Natural killer cell (primary cell): ENCODE measurements around the gene ITGB5. TPM values are rescaled to one million over a fixed set of nuclear protein-coding genes. Genes with fewer than 3 reads are reported as not detected.

ENCODE experiments used
- ATAC-seq, 3 donors: fragments of 150-1000 bp in 2 of 3; fragments of 200-7000 bp in 1 of 3; cut with Tn5 transposase; 1 replicate in 1 of 3; 2 replicates in 2 of 3; pipeline ENCODE4 v1.10.0; 2021; ENCODE audit warnings: mild to moderate bottlenecking in 2 of 3, moderate library complexity in 2 of 3
- DNase-seq, 2 donors: peaks; one replicate each; pipeline versions ENCODE4 v3.0.0 to v3.0.0-alpha.2; 2013 to 2021; ENCODE audit warnings: mixed read lengths in 1 of 2
- H3K27ac ChIP-seq: one replicate; pipeline ENCODE4 v1.5.1; 2013; ENCODE audit warnings: mild to moderate bottlenecking, low read length
- H3K27me3 ChIP-seq: one replicate; pipeline ENCODE4 v1.6.1; 2013; ENCODE audit warnings: low read length; ENCODE audit not compliant: control insufficient read depth, insufficient read depth
- H3K36me3 ChIP-seq: one replicate; pipeline ENCODE4 v1.6.1; 2013; ENCODE audit warnings: low read length; ENCODE audit not compliant: control insufficient read depth, insufficient read depth
- H3K4me1 ChIP-seq: one replicate; pipeline ENCODE4 v1.6.1; 2013; ENCODE audit warnings: low read length; ENCODE audit not compliant: control insufficient read depth, insufficient read depth
- H3K4me3 ChIP-seq: one replicate; pipeline ENCODE4 v1.5.1; 2013; ENCODE audit warnings: low read length
- H3K9me3 ChIP-seq: one replicate; pipeline ENCODE4 v1.6.1; 2013; ENCODE audit warnings: low read length; ENCODE audit not compliant: control insufficient read depth, insufficient read depth
- H3K27ac Mint-ChIP-seq, 2 donors: one replicate each; pipeline ENCODE4 v1.8.0; 2022; ENCODE audit warnings: mild to moderate bottlenecking in 2 of 2, mixed read lengths in 2 of 2, moderate library complexity in 1 of 2
- H3K27me3 Mint-ChIP-seq, 2 donors: one replicate each; pipeline ENCODE4 v1.8.0; 2022; ENCODE audit warnings: low read depth in 2 of 2, mixed read lengths in 2 of 2
- H3K36me3 Mint-ChIP-seq: one replicate; pipeline ENCODE4 v1.8.0; 2022; ENCODE audit warnings: mixed read lengths
- H3K4me1 Mint-ChIP-seq, 2 donors: one replicate each; pipeline ENCODE4 v1.8.0; 2022; ENCODE audit warnings: mixed read lengths in 2 of 2
- H3K4me3 Mint-ChIP-seq: one replicate; pipeline ENCODE4 v1.8.0; 2022; ENCODE audit warnings: mild to moderate bottlenecking, moderate library complexity, mixed read lengths
- H3K9me3 Mint-ChIP-seq, 2 donors: one replicate each; pipeline ENCODE4 v1.8.0; 2022; ENCODE audit warnings: mixed read lengths in 2 of 2
- WGBS: methylation state at CpG from one replicate; pipeline ENCODE4 v1.1.7; 2013; ENCODE audit warnings: missing lambda C conversion rate; ENCODE audit not compliant: insufficient coverage; 5-methylcytosine and 5-hydroxymethylcytosine counted together
- intact Hi-C: fragments of 100-400 bp; cut with micrococcal nuclease; formaldehyde crosslinking; loops from one replicate; pipeline ENCODE4 v1.14.2; 2022
- total RNA-seq, 4 donors: library from RNA; stranded (reverse); fragments of 120-200 nt in 1 of 4; gene quantifications; one replicate each; pipeline versions ENCODE4 v1.2.3 to v1.2.4, GENCODE V29; 2013 to 2022
- TF ChIP-seq, protein P1 (sequence below): fragments of 200-600 bp; IDR thresholded peaks from one replicate; pipeline ENCODE4 v1.8.0; 2022; ENCODE audit warnings: antibody characterized with exemption

The ITGB5 gene
- total RNA-seq, 3 donors from 2014 or later (not counting 1 experiment from before 2014, with no cell fraction given): 1.0 to 8.4 (median 5.4) TPM

DNA sequence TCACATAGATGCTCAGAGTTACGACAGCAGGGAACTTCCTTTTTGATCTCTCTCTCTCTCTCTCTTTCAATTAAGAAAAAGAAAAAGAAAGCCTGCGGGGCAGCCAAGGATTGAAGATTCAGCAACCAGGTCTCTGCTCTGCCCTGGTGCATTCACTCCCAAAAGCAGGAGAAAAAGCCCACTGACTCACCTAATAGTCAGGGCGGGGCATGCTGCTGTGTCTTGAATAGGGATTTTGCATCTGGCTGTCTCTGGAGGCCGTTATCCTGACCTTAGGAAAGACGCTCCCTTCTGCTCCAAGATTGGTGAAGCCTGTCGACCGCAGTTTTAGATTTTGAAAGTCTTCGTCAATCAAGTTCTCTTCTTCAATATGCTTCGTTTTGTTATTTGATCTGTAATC, 20.8 kb upstream of the ITGB5 start:
- Mint-ChIP-seq H3K27ac (no peak overlapping the region), H3K9me3 (no peaks in the 10 kb centered on the region), H3K4me3 (no peak overlapping the region), H3K4me1 (no peaks in the 10 kb centered on the region), H3K27me3 (peaks cover 12 to 24% of the 10 kb centered on the region in 2 donors), H3K36me3 (no peaks in the 10 kb centered on the region)
- no peak overlapping the region for H3K4me3 ChIP-seq
- TF ChIP-seq, protein P1, sequence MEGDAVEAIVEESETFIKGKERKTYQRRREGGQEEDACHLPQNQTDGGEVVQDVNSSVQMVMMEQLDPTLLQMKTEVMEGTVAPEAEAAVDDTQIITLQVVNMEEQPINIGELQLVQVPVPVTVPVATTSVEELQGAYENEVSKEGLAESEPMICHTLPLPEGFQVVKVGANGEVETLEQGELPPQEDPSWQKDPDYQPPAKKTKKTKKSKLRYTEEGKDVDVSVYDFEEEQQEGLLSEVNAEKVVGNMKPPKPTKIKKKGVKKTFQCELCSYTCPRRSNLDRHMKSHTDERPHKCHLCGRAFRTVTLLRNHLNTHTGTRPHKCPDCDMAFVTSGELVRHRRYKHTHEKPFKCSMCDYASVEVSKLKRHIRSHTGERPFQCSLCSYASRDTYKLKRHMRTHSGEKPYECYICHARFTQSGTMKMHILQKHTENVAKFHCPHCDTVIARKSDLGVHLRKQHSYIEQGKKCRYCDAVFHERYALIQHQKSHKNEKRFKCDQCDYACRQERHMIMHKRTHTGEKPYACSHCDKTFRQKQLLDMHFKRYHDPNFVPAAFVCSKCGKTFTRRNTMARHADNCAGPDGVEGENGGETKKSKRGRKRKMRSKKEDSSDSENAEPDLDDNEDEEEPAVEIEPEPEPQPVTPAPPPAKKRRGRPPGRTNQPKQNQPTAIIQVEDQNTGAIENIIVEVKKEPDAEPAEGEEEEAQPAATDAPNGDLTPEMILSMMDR: no peak
- H3K27ac ChIP-seq: no peak overlapping the region
- no peaks in the 10 kb centered on the region for H3K4me1 ChIP-seq
- WGBS: 83% methylated on average over 9 of the region's 9 CpGs
- no peak for DNase-seq
- no peak for ATAC-seq
- no peaks in the 10 kb centered on the region for H3K27me3 ChIP-seq
- intact Hi-C loops: loop anchor here (10.0 kb wide), 1 partner anchor 343 kb away; no protein-coding TSS in a partner anchor
- no peaks in the 10 kb centered on the region for H3K9me3 ChIP-seq
- H3K36me3 ChIP-seq: no peaks in the 10 kb centered on the region

DNA sequence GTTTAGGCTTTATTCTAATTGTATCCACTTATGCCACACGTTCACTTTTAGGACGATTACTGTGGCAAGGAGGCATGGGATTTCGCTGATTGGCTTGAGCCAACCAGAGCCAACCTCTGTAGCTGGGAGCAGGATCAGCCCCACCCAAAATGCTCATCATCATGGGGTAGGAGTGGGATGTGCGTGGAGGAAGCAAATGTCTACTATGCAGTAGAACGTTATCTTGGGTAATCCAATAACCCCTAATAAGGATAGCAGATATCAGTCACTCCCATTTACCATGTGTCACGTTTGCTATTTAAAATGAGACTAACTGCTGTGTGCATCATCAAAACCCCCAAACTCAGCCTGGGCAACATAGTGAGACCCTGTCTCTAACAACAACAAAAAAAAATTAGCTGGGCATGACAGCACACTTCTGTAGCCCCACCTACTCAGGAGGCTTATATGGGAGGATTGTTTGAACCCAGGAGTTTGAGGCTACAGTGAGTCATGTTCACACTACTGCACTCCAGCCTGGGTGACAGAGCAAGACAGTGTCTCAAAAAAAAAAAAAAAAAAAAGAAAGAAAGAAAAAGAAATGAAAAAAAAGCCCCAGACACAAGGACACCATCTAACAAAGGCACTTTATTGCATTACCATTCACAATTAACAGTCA, 17.8 kb upstream of the ITGB5 start:
- no peaks in the 10 kb centered on the region for H3K9me3 ChIP-seq
- no peaks in the 10 kb centered on the region for H3K36me3 ChIP-seq
- H3K27me3 ChIP-seq: no peaks in the 10 kb centered on the region
- H3K27ac ChIP-seq: no peak overlapping the region
- ATAC-seq (no peak), DNase-seq (no peak)
- H3K36me3 Mint-ChIP-seq: no peaks in the 10 kb centered on the region
- H3K9me3 Mint-ChIP-seq: no peaks in the 10 kb centered on the region
- peaks cover 7% of the 10 kb centered on the region for H3K4me1 ChIP-seq
- peaks cover 12 to 15% of the 10 kb centered on the region in 2 donors for H3K27me3 Mint-ChIP-seq
- WGBS: 83% methylated on average over 5 of the region's 6 CpGs
- TF ChIP-seq, protein P1: no peak
- H3K4me3 Mint-ChIP-seq: no peak overlapping the region
- H3K4me1 Mint-ChIP-seq: peaks cover 0 to 9% of the 10 kb centered on the region in 2 donors
- intact Hi-C loops: loop anchor here (10.0 kb wide), 1 partner anchor 340 kb away; no protein-coding TSS in a partner anchor
- H3K4me3 ChIP-seq: no peak overlapping the region
- H3K27ac Mint-ChIP-seq: no peak overlapping the region

DNA sequence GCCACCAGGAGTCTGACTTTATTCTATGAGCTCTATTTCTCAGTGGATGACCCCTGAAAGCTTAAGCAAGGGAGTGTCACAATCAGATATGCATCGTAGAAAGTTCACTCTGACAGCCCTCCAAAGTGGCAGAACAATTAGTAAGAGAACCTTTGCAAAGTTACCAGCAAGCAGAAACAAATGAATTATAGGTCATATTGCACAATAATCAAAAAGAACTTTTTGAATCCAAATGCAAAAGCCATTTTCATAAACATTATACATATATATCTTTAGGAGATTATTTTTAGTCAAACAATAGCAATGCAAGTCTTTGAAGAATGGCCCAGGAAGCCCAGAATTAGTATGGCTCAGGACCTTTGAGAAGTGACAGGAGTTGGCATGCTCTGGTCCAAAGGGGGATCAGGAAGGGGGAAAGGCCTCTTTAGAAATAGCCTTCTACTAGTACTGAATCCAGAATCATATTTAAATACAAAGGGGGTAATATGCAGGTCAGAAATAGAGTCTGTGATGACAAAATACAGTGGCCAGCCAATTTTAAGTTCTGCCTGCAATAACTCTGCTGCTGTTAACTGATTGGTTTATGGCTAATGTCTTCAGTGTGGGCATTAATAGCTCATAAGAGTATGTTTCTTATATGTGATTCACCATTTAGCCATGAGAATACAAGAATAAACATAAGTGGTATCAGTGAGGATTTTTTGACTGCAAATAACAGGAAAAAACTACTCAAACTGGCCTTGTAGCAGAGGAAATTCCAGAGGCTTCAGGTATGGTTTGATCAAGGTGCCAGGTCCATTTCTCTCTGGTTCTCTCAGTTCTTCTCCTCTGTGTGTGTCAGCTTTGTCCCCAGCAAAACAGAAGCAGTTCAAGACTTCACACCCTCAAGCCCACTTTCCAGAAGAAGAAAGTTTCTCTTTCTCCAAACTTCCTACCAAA, 17.0 kb upstream of the ITGB5 start:
- H3K9me3 Mint-ChIP-seq: no peaks in the 10 kb centered on the region

More for the DNA sequence above, 17.0 kb upstream of the ITGB5 start:
- Mint-ChIP-seq H3K4me1 (peaks cover 0 to 9% of the 10 kb centered on the region in 2 donors), H3K27me3 (peaks cover 12 to 15% of the 10 kb centered on the region in 2 donors), H3K27ac (no peak overlapping the region), H3K4me3 (no peak overlapping the region), H3K36me3 (no peaks in the 10 kb centered on the region)
- no peak for ATAC-seq
- TF ChIP-seq, protein P1: no peak
- no peak overlapping the region for H3K27ac ChIP-seq
- no peaks in the 10 kb centered on the region for H3K27me3 ChIP-seq
- H3K9me3 ChIP-seq: no peaks in the 10 kb centered on the region
- DNase-seq: no peak
- 100% methylated on average over 1 of the region's 1 CpG for WGBS
- no peaks in the 10 kb centered on the region for H3K36me3 ChIP-seq
- H3K4me3 ChIP-seq: no peak overlapping the region
- H3K4me1 ChIP-seq: peaks cover 7% of the 10 kb centered on the region
- intact Hi-C loops: loop anchor here (10.0 kb wide), 1 partner anchor 339 kb away; no protein-coding TSS in a partner anchor
